NCI-H510A (cell line): ENCODE results near the gene ANKS1B.
A peak's percentile ranks its signal among the peaks of the same experiment; 100 is the strongest.
"Not testable (repeated sequence)": the region's sequence is repeated elsewhere in the genome, so short reads cannot be mapped to it uniquely, and the experiment has no call there.

Source experiments
- DNase-seq: peaks from one replicate; lab custom pipeline; 2025; lab: John Stamatoyannopoulos, UW

Gene ANKS1B

DNA sequence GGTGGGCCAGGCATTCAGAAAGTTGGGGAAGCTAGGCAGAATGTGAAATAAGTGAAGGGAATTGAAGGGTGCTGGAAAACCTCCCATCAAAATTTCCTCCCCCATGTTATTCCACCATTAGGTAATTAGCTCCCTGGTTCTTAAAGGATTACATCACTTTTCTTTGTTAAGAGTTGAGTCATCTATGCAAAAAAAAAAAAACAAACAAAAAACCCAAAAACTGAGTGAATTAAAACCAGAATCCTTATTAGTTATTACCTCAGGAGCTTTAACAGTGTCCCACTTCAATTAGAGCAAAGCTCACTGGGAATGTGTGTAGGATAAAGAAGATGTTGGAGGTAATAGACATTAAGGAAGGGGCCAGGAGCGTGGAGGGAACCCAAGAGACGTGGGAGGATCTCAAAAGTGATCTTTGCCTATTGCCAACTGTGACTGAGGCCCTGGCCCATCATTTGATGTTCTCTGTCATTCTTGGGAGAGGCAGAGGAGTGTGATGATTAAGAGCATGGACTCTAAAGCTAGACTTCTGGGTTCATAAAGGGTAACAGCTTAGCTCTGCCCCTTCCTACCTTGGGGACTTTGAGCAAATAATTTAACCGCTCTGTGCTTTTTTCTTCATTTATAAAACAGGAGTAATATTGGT, 975.0 kb downstream of the ANKS1B start:
- no peak for DNase-seq

DNA sequence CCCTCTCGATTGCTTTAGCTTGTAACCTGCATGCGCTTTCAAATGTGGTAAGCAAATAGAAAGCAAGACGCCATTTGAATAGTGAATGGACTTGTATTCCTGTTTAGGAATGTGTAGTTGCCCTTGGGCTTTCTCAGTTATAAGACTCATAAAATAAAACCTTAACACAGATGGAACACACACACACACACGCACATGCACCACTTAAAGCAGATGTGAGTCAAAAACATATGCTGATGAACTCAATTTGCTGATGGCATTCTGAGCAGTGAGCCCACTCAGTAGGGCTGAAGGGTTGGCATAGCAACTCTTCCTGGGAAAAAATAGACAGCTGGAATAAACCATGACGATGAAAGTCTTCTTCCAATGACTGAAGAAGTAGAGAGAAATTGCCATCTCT, 979.1 kb downstream of the ANKS1B start:
- no peak for DNase-seq

- no peak for DNase-seq
Observed at GRCh38 chr12:99004799-99005466, 979.8 kb downstream of the ANKS1B start.

DNA sequence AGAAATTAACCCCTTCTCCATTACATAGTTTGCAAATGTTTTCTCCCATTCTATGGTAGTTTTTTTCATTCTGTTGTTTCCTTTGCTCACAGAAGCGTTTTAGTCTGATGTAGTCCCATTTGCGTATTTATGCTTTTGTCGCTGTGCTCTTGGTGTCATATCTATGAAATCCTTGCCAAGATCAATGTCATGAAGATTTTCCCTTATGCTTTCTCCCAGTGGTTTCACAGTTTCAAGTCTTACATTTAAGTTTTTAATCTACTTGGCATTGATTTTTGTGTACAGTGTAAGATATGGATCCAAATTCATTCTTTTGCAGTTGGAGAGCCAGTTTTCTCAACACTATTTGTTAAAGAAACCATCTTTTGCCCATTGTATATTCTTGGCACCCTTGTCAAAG, 982.0 kb downstream of the ANKS1B start:
- DNase-seq = no peak

GRCh38 chr12:99002156-99002555, 982.6 kb downstream of the ANKS1B start:
- DNase-seq = no peak

- no peak for DNase-seq
Observed at GRCh38 chr12:98999559-98999958, 985.2 kb downstream of the ANKS1B start.

DNA sequence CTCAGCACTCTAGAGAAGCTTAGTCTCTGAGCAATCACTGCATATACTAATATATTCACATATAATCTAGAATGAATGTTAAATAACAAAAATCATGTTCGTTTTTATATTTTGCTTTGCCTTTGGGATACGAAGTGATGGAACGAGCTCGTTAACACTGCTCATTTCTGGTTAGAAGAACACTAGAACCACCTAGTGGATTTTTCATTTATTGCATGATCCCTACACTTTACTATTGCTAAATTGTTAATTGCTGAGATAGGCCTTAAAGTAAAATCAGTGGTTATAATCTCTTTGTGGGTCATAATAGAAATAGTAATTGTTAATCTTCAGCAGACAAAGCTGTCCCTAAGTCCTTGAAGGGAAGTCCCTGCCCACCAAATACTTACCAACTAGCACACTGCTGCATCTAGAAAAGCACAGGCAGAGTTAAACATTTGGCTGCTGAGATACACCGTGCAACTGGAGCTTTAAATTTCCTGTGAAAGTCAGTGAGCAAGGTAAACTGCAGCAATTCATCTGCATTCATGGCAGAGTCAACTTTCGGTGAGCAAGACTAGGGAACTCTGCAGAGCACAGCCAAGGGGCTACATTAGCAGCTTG, 985.9 kb downstream of the ANKS1B start:
- no peak for DNase-seq

DNA sequence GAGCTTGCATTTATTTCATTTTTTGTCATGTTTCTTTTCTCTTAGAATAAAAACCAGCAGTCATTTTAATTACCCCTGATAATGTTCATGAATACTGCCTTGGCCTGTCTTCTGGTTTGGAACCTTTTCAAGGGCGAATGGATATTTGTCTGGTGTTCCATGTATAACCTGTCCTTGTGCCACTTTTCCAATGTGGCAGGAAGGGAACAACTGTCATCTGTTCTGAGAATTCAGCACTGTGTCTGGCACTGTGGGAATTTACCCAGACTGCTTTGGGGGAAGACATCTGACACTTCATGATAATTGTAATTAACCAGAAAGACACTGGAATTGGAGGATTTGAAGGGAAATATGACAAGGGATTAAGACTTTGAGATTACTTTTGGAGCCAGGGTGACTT, 986.8 kb downstream of the ANKS1B start:
- no peak for DNase-seq

DNA sequence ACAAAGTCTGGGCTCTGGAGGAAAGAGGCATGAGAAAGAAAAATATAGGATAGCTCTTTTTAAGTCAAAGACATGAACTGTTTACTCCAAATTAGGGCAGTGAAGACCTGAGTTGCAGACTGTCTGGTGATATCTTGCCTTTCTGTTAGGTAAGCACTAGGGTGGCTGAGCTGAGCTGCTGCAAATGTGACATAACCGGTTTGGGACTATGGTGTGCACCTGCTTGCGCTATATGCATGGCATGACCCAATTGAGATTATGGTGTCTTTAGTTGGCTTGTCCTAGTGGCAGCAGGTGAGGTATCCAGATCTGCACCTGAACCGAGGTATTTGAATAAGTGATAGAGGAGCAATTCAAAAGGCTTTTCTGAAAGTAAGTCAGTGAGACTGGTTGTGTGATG, 994.1 kb downstream of the ANKS1B start:
- peak; percentile 88 for DNase-seq

DNA sequence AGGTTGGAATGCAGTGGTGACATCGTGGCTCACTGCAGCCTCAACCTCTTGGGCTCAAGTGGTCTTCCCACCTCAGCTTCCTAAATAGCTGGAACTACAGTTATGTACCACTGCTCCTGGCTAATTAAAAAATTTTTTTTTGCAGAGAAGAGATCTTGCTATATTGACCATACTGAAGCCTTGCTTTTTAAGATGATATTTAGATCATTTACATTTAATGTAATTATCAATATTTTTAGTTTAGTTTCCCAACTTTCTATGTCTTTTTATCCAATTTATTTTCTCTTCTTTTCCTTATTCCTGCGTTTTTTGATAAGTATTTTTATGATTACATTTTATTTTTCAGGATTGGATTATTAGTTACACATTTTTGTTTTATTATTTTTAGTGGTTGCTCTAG, 999.6 kb downstream of the ANKS1B start:
- DNase-seq = no peak

DNA sequence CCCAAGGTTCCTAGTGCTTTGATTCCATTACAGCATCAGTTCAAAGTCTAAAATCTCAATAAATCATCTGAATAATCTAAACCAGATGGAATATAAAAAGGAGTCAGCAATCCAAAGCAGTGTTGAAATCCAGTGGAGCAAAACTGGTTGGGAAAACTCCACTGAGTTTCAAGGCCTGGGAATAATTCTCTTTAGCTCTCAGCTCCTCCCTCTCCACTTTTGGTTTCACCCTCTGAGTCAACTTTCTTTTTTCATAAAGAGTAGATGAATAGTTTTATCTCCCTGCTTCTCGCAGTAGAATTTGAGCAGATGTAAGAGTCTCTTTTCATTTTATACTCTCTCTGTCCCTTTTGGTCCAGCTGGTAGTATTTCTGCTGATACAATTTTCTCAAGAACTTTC, 1001.1 kb downstream of the ANKS1B start:
- no peak for DNase-seq

GRCh38 chr12:98980508-98980907, 1004.2 kb downstream of the ANKS1B start:
- no peak for DNase-seq

GRCh38 chr12:98977186-98977585, 1007.5 kb downstream of the ANKS1B start:
- DNase-seq = no peak

- DNase-seq = no peak
Observed at GRCh38 chr12:98974767-98975381, 1009.9 kb downstream of the ANKS1B start.

DNA sequence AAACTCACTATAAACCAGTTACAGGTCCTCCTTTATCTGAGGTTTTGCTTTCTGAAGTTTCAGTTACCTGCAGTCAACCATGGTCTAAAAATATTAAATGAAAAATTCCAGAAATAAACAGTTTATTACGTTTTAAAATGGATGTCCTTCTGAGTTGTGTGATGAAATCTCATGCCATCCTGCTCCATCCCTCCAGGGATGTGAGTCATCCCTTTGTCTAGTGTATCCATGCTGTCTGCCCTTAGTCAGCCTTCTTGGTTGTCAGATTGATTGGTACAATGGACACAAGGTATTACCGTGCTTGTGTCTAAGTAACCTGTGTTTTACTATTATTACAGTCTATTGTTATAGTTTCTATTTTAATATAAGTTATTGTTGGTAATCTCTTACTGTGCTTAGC, 1011.3 kb downstream of the ANKS1B start:
- DNase-seq = no peak

DNA sequence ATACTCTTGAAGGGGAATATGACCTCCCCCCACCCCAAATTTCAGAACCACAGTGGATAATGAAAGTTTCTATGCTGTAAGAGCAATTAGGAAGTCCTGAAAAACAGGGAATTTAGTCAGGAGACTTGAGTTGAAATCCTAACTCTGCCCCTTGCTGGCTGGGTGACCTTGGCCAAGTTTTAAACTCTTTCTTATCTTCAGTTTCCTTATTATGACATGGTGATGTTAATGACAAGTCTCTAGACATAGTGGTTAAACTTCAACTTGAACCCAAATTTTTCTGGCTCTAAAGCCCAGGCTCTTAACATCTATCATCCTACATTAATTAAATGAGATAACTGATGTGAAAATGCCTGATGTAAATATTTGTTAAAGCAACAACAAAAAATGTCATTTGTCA, 1013.8 kb downstream of the ANKS1B start:
- no peak for DNase-seq

DNA sequence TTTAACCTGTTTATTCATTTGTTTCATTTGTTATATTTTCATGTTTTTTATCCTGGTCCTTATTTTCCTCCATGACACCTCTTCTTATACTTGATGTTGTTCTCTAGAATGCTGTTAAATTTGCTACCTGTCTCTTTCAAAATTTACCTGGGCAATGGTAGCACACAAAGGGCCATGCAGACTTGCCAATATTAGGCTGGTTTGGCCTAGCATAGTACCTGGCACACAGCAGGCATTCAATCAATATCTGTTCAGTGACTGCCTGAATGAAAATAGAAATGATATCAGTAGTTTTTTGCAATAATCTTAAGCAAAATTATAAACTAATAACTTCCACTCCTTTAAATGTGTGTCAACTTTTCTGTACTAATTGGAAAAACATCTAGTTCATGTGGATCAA, 1014.5 kb downstream of the ANKS1B start:
- no peak for DNase-seq

DNA sequence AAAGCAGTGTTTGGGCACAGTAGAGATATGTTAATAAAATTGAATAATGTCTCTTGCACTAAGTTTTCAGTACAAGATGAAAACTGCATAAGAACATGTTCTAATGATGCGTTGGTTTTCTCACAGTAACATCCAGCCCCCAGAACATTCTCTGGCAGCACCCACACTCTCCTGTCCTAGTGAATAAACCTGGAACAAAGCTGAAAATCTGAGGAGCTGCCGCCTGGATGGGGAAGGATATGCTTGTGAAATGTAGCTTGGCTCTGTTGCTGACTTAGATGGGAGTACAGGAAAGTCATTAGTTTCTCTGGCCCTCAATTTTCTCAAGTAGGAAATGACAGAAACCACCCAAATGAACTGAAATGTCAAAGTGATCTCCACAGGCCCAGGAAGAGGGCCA, 1015.8 kb downstream of the ANKS1B start:
- DNase-seq = no peak

DNA sequence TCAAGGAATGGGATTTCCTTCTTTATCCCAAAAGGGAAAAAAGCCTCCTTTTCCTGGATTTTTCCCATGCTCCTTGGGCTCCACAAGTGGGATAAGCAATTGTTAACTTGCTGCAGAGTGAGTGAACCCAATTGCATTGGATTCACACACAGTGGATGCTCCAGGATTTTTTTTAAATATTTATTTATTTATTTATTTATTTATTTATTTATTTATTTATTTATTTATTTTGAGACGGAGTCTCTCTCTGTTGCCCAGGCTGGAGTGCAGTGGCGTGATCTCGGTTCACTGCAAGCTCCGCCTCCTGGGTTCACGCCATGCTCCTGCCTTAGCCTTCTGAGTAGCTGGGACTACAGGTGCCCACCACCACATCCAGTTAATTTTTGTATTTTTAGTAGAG, 1027.6 kb downstream of the ANKS1B start:
- DNase-seq = not testable (repeated sequence)

DNA sequence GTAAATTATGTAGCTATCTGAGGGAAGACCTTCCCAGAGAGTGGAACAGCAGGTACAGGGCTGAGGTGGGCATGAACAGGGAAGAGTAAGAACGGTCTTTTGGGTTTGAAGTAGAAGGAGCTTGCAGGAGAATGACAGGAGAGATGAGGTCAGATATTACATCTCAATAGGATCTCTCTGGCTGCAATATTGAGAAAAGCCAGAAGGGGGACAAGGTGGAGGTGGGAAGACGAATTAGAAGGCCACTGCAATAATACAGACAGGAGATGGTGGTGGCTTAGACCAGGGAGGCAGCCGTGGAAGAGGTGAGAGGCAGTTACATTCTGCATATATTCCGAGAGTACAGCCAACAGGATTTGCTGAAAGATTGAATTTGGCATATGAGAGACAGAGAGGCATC, 1029.5 kb downstream of the ANKS1B start:
- peak; percentile 8 for DNase-seq

GRCh38 chr12:98954506-98954905, 1030.2 kb downstream of the ANKS1B start:
- DNase-seq = no peak

- no peak for DNase-seq
Observed at GRCh38 chr12:98951406-98951805, 1033.3 kb downstream of the ANKS1B start.

DNA sequence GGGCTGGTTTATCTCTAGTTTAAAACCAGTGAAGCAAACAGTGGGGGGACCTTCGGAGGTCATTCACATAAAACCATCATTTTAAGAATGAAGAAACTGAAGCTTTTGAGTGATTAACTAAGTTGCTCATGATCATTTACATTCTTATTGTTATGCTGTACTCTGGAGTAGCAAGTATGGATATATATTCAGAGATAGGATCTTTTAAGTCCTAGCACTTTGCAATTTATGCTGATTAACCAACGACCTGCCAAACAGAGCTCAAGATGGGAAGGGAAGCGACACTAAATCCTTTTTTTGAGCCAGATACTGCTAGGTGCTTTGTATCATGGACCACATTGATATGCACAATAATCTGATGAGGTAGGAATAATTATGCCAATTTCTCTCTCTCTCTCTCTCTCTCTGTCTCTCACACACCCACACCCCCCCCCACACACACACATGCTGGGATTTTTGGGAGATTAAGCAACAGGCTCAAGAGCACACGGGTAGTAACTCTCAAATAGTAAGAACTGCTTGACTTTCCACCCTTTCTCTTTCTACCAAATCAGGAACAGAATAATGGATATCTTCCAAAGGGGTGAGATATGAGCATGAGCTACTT, 1036.3 kb downstream of the ANKS1B start:
- DNase-seq = no peak
